H9 (cell line): ENCODE results near the gene MRPL17. TPM values are rescaled to one million over a fixed set of nuclear protein-coding genes. Genes with fewer than 3 reads are reported as not detected.

Experiments used
- DNase-seq: peaks from one replicate; pipeline ENCODE4 v3.0.0-alpha.2; 2017
- H2AFZ ChIP-seq: one replicate; pipeline ENCODE4 v1.6.1; 2013; ENCODE audit warnings: mild to moderate bottlenecking, low read length, control low read depth, moderate library complexity
- H2AK5ac ChIP-seq: 2 replicates; pipeline ENCODE4 v1.6.1; 2013; ENCODE audit warnings: low read length, control low read depth, mixed read lengths; ENCODE audit not compliant: insufficient read length
- H2BK120ac ChIP-seq: one replicate; pipeline ENCODE4 v1.6.1; 2013; ENCODE audit warnings: low read depth, mild to moderate bottlenecking, low read length, control low read depth, inconsistent platforms; ENCODE audit not compliant: poor library complexity, severe bottlenecking
- H2BK12ac ChIP-seq: 2 replicates; pipeline ENCODE4 v1.6.1; 2013; ENCODE audit warnings: low read length, control low read depth, mixed read lengths, low read depth; ENCODE audit not compliant: insufficient read length
- H2BK15ac ChIP-seq: 2 replicates; pipeline ENCODE4 v1.6.1; 2013; ENCODE audit warnings: low read depth, low read length, control low read depth
- H2BK20ac ChIP-seq: one replicate; pipeline ENCODE4 v1.6.1; 2013; ENCODE audit warnings: low read depth, mild to moderate bottlenecking, low read length, control low read depth, inconsistent platforms; ENCODE audit not compliant: poor library complexity, severe bottlenecking
- H2BK5ac ChIP-seq: 2 replicates; pipeline ENCODE4 v1.6.1; 2013; ENCODE audit warnings: low read length, control low read depth, mixed read lengths; ENCODE audit not compliant: insufficient read length
- H3K14ac ChIP-seq: 2 replicates; pipeline ENCODE4 v1.6.1; 2013; ENCODE audit warnings: low read length, control low read depth; ENCODE audit not compliant: insufficient read depth
- H3K18ac ChIP-seq: 2 replicates; pipeline ENCODE4 v1.6.1; 2013; ENCODE audit warnings: low read depth, mild to moderate bottlenecking, mixed read lengths, low read length, control low read depth; ENCODE audit not compliant: insufficient read length
- H3K23ac ChIP-seq: 2 replicates; pipeline ENCODE4 v1.6.1; 2013; ENCODE audit warnings: low read length, control low read depth, mixed read lengths, low read depth; ENCODE audit not compliant: insufficient read length
- H3K23me2 ChIP-seq: 2 replicates; pipeline ENCODE4 v1.6.1; 2013; ENCODE audit warnings: low read depth, mild to moderate bottlenecking, mixed read lengths, low read length, control low read depth; ENCODE audit not compliant: insufficient read length, poor library complexity, severe bottlenecking
- H3K27ac ChIP-seq: 2 replicates; pipeline ENCODE4 v1.5.1; 2013; ENCODE audit warnings: low read length, control low read depth, mixed read lengths, low read depth; ENCODE audit not compliant: insufficient read length
- H3K27me3 ChIP-seq: 2 replicates; pipeline ENCODE4 v1.6.1; 2013; ENCODE audit warnings: low read length, control low read depth, inconsistent platforms; ENCODE audit not compliant: insufficient read depth
- H3K4ac ChIP-seq: 2 replicates; pipeline ENCODE4 v1.6.1; 2013; ENCODE audit warnings: low read depth, mild to moderate bottlenecking, control low read depth, inconsistent platforms, low read length, moderate library complexity
- H3K4me1 ChIP-seq: 2 replicates; pipeline ENCODE4 v1.6.1; 2013; ENCODE audit warnings: low read length, control low read depth, inconsistent platforms; ENCODE audit not compliant: insufficient read depth
- H3K4me2 ChIP-seq: 2 replicates; pipeline ENCODE4 v1.6.1; 2013; ENCODE audit warnings: low read length, control low read depth, mixed read lengths; ENCODE audit not compliant: insufficient read length, insufficient read depth
- H3K56ac ChIP-seq: 2 replicates; pipeline ENCODE4 v1.6.1; 2013; ENCODE audit warnings: low read depth, mild to moderate bottlenecking, mixed read lengths, low read length, control low read depth; ENCODE audit not compliant: insufficient read length
- H3K79me1 ChIP-seq: 2 replicates; pipeline ENCODE4 v1.6.1; 2013; ENCODE audit warnings: low read depth, mild to moderate bottlenecking, moderate library complexity, low read length, control low read depth, inconsistent platforms; ENCODE audit not compliant: insufficient read depth, poor library complexity, severe bottlenecking
- H3K79me2 ChIP-seq: 2 replicates; pipeline ENCODE4 v1.6.1; 2013; ENCODE audit warnings: low read length, control low read depth, inconsistent platforms; ENCODE audit not compliant: insufficient read depth
- H3K9ac ChIP-seq: 2 replicates; pipeline ENCODE4 v1.6.1; 2013; ENCODE audit warnings: low read length, control low read depth, mixed read lengths; ENCODE audit not compliant: insufficient read length; ENCODE audit errors: extremely low read depth
- H3K9me3 ChIP-seq: one replicate; pipeline ENCODE4 v1.6.1; 2013; ENCODE audit warnings: low read depth, low read length, inconsistent platforms; ENCODE audit not compliant: control insufficient read depth
- H3T11ph ChIP-seq: one replicate; pipeline ENCODE4 v1.6.1; 2013; ENCODE audit warnings: mild to moderate bottlenecking, low read length, control low read depth, inconsistent platforms
- H4K20me1 ChIP-seq: one replicate; pipeline ENCODE4 v1.6.1; 2013; ENCODE audit not compliant: control insufficient read depth, insufficient read length, insufficient read depth
- H4K5ac ChIP-seq: 2 replicates; pipeline ENCODE4 v1.6.1; 2013; ENCODE audit warnings: low read depth, mild to moderate bottlenecking, mixed read lengths, low read length, control low read depth; ENCODE audit not compliant: insufficient read length
- H4K8ac ChIP-seq: replicated peaks from 2 replicates; pipeline ENCODE4 v1.6.1; 2013; ENCODE audit warnings: low read length, control low read depth, mixed read lengths, low read depth; ENCODE audit not compliant: insufficient read length
- H4K91ac ChIP-seq: 2 replicates; pipeline ENCODE4 v1.6.1; 2013; ENCODE audit warnings: low read depth, mild to moderate bottlenecking, moderate library complexity, mixed read lengths, low read length, control low read depth; ENCODE audit not compliant: insufficient read length
- H3K27ac Mint-ChIP-seq, 3 experiments: 2 replicates in 2 of 3; 3 replicates in 1 of 3; pipeline ENCODE4 v1.8.0; 2020 to 2021; ENCODE audit warnings: mixed read lengths in 3 of 3, mild to moderate bottlenecking in 1 of 3, moderate library complexity in 1 of 3
- H3K27me3 Mint-ChIP-seq: 2 replicates; pipeline ENCODE4 v1.8.0; 2021; ENCODE audit warnings: low read depth, mild to moderate bottlenecking, moderate library complexity, mixed read lengths
- H3K36me3 Mint-ChIP-seq, 3 experiments: 2 replicates in 2 of 3; 3 replicates in 1 of 3; pipeline ENCODE4 v1.8.0; 2020 to 2021; ENCODE audit warnings: low read depth in 3 of 3, mixed read lengths in 3 of 3; ENCODE audit not compliant: insufficient read depth in 1 of 3
- H3K4me1 Mint-ChIP-seq, 2 experiments: 2 replicates each; pipeline ENCODE4 v1.8.0; 2020; ENCODE audit warnings: mixed read lengths in 2 of 2
- H3K4me3 Mint-ChIP-seq, 2 experiments: 2 replicates in 1 of 2; 3 replicates in 1 of 2; pipeline ENCODE4 v1.8.0; 2020 to 2021; ENCODE audit warnings: mild to moderate bottlenecking in 2 of 2, mixed read lengths in 2 of 2, moderate library complexity in 1 of 2
- H3K9me3 Mint-ChIP-seq, 2 experiments: 2 replicates in 1 of 2; 3 replicates in 1 of 2; pipeline ENCODE4 v1.8.0; 2020; ENCODE audit warnings: mild to moderate bottlenecking in 2 of 2, mixed read lengths in 2 of 2, moderate library complexity in 1 of 2
- CTCF ChIP-seq: fragments of 200-600 bp; sonication (generic); conservative IDR thresholded peaks from 3 replicates; pipeline ENCODE4 v1.8.0; 2021; ENCODE audit warnings: antibody characterized with exemption, mild to moderate bottlenecking
- WGBS: extraction: QIAGEN DNeasy Blood & Tissue Kit; methylation state at CpG from one replicate; pipeline ENCODE4 v1.1.7; 2013; ENCODE audit warnings: missing lambda C conversion rate, low lambda C conversion rate, mixed read lengths; ENCODE audit not compliant: insufficient read length; ENCODE audit errors: extremely low coverage; 5-methylcytosine and 5-hydroxymethylcytosine counted together
- total RNA-seq: library from RNA; stranded (reverse); gene quantifications from 2 replicates; pipeline ENCODE4 v1.2.1, GENCODE V29; 2021

Gene MRPL17
- total RNA-seq, 1 experiment from 2014 or later = 75.5 TPM

- H4K91ac ChIP-seq = no peak overlapping the region
- H3K4me3 Mint-ChIP-seq = no peak overlapping the region
Measured at GRCh38 chr11:6693342-6694228, 10.4 kb upstream of the MRPL17 start.

More at GRCh38 chr11:6693342-6694228, 10.4 kb upstream of the MRPL17 start:
- no peaks in the 10 kb centered on the region for H3K79me2 ChIP-seq
- H4K8ac ChIP-seq = no peak overlapping the region
- H3K9ac ChIP-seq = no peak overlapping the region
- no peak overlapping the region for H3T11ph ChIP-seq
- no peaks in the 10 kb centered on the region for H3K27me3 ChIP-seq
- TF ChIP-seq CTCF = no peak
- no peak overlapping the region for H2AK5ac ChIP-seq
- H4K5ac ChIP-seq = no peak overlapping the region
- H3K23ac ChIP-seq = no peak overlapping the region
- no peaks in the 10 kb centered on the region for H3K23me2 ChIP-seq
- H3K14ac ChIP-seq = no peak overlapping the region
- H2AFZ ChIP-seq = no peak overlapping the region
- H3K79me1 ChIP-seq = no peaks in the 10 kb centered on the region
- H3K56ac ChIP-seq = no peak overlapping the region
- no peak overlapping the region for H2BK120ac ChIP-seq
- Mint-ChIP-seq H3K36me3 (peaks cover 2 to 9% (median 5%) of the 10 kb centered on the region in 3 experiments; a peak in 4 of 7 replicates), H3K27ac (no peak overlapping the region; a peak in 2 of 7 replicates), H3K9me3 (peaks cover 9 to 11% of the 10 kb centered on the region in 2 experiments), H3K27me3 (no peaks in the 10 kb centered on the region), H3K4me1 (peaks cover 7 to 11% of the 10 kb centered on the region in 2 experiments; a peak in 3 of 4 replicates)
- no peak overlapping the region for H2BK5ac ChIP-seq
- H4K20me1 ChIP-seq = no peaks in the 10 kb centered on the region
- H3K9me3 ChIP-seq = no peaks in the 10 kb centered on the region
- no CpG with 5 or more reads among the region's 1 CpG for WGBS
- DNase-seq = no peak
- H3K27ac ChIP-seq = no peak overlapping the region
- H2BK15ac ChIP-seq = no peak overlapping the region
- H3K4ac ChIP-seq = no peak overlapping the region
- H3K4me1 ChIP-seq = no peaks in the 10 kb centered on the region
- no peak overlapping the region for H2BK20ac ChIP-seq
- H3K4me2 ChIP-seq = no peak overlapping the region
- no peak overlapping the region for H3K18ac ChIP-seq
- no peak overlapping the region for H2BK12ac ChIP-seq
